ENCODE measurements around the gene SND1.

Gene SND1

GRCh38 chr7:128017862-128018845 is 366.2 kb downstream of the SND1 start:
- no peak for DNase-seq (ENCODE audit: low read depth in 2 of 2)

DNA sequence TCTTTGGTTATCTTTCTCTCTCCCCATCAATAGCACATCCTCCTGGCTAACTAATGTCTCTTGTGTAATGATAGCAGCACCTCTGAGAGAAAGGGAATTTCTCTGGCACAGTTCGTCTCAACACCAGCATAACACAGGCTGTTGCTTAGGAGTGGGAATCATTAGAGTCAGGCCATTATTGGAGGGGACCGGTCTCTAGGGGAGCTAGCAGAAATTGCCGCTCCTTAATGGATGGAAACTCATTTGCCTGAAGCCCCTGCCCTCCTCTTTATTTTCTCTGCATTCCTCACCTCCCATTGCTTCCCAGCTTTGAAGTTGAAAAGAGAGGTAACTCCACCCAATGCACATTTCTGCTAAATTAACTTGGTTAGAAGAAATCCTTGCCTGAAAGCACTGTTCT is 367.3 kb downstream of the SND1 start:
- DNase-seq (ENCODE audit: low read depth in 2 of 2): no peak

DNA sequence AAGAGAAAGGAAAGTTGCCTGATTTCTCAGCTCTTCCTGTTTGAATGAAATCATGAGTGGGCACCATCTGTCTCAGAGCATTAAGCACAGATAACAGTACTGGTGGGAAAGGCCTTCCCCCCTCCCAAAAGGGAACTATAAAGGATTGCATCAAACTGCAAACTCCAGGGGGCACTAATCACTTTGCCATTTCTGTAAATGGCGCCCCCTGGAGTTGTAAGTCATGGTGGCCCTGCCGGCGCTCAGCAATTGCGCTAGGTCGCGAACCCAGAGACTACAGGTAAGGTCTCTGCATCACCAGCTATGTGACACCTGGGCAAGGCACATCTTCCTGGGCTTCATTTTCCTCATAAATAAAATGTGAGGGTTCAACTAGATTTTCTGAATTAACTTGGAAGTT is 368.2 kb downstream of the SND1 start:
- DNase-seq (ENCODE audit: low read depth in 2 of 2): no peak

- no peak for DNase-seq (ENCODE audit: low read depth in 2 of 2)
Observed at GRCh38 chr7:128021366-128021765, 369.4 kb downstream of the SND1 start.

GRCh38 chr7:128022631-128023532 is 370.9 kb downstream of the SND1 start:
- DNase-seq (ENCODE audit: low read depth in 2 of 2): no peak

DNA sequence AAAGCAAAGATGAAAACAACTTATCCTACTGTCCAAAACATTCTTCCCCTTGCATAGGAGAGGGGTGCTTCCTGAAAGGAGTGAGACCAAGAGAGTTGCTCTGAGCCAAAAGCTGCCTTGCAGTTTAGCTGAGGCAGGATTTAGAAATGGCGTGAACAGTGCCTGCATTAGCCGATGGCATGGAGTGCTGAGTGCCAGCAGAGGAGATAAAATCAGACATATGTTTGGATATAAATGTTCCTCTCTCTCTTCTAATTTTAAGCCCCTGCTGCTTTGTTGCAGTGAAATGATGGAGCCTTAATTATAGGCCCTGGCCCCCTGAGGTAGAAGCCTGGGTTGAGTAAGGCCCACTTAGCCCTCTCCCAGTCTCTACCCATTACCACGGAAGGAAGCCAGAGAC is 372.2 kb downstream of the SND1 start:
- DNase-seq (ENCODE audit: low read depth in 2 of 2): no peak

DNA sequence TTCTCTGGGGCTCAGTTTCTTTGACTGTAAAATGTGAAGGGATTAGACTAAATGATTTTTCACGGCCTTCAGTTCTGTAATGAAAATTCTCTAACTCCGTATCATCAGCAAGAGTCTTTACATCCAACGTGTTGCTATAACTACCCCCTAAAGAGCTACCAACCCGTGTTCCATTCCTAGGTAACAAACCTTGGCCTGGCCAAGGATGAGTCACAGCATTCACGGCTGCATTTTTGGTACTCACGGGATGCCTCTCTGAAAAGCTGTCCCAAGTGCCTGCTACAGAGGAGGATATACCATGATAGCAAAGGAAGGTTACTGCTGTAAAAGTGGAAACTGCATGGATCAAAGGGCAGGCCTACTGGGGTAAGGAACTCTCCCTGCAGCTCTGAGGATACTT is 373.4 kb downstream of the SND1 start:
- DNase-seq (ENCODE audit: low read depth in 2 of 2): no peak

GRCh38 chr7:128025819-128026218 is 373.8 kb downstream of the SND1 start:
- no peak for DNase-seq (ENCODE audit: low read depth in 2 of 2)

- DNase-seq (ENCODE audit: low read depth in 2 of 2): no peak
Observed at GRCh38 chr7:128026551-128026950, 374.6 kb downstream of the SND1 start.

DNA sequence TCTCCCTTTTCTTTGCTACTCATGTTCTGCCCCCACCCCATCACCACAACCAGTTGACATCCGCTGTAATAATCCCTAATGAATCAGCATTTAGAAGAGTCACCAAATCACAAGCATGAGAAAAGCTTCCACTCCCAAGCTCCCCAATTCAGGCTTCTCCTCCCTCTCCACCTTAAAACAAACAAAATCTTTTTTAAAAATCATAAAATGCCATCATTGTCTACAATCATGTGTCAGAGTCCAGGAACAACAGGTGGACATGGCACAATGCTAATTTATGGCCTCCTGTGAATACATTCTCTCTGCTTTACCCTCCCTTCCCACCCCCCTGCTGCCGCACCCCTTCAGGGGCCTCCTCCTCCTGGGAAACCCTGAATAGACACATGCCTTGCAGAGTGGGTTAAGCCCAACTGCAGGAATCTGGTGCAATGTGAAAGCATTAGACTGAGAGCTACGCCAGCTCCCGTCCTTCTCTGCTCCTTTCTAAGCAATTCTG is 375.5 kb downstream of the SND1 start:
- no peak for DNase-seq (ENCODE audit: low read depth in 2 of 2)

GRCh38 chr7:128029405-128029995 is 377.5 kb downstream of the SND1 start:
- DNase-seq (ENCODE audit: low read depth in 2 of 2): no peak

DNA sequence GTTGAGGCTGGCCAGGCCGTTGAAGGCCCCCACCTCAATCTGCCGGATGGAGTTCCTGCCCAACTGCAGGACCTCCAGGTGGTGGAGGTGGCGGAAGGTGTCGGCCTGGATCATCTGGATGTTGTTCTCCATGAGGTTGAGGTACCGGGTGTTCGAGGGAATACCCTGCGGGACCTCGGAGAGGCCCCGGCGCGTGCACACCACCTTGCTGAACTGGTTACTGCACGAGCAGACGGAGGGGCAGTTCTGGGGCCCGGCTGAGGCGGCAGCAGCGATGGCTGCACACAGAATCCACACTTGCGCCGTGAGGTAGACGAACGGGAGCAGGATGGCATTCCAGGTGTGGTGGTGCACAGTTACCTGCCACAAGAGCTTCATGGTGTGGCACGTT is 378.3 kb downstream of the SND1 start:
- no peak for DNase-seq (ENCODE audit: low read depth in 2 of 2)

GRCh38 chr7:128030654-128031611 is 378.9 kb downstream of the SND1 start, which contains the start of gene LRRC4:
Gene LRRC4, minus strand, starts transcription at chr7:128031437. Its CDS starts 797 bp downstream, at chr7:128030640.
- no peak for DNase-seq (ENCODE audit: low read depth in 2 of 2)

- peak; percentile 4 to 7 for DNase-seq (ENCODE audit: low read depth in 2 of 2)
Observed at GRCh38 chr7:128031901-128032604, 380.1 kb downstream of the SND1 start.

DNA sequence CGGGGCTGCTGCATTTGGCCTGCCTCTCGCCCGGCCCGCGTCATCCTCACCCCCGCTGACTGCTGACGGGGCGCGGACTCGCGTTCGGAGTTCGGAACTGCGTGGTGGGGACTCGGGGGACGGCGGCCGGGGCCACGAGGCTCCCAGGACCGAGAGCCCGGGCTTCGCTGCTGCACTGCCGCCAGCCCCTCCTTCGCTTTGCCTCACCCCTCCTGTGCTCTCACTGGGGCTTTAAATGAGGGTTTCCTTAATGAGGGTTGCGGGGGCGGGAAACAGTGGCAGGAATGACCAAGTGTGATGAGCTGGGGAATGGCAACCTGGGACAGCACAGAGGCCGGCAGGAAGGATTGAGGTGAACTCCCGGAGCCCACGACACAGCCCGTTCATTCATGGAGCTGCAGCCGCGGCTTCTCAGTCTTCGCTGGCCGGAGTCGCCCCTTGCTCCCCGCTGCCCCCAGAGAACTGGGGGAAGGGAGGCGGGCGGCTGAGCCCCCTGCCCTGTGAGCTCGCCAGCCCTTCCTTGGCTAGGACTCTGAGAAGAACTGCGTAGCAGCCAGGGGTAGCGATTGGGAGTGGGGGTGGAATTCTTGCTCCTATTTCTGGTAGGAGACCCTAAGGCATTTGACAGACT is 380.7 kb downstream of the SND1 start:
- DNase-seq (ENCODE audit: low read depth in 2 of 2): no peak

DNA sequence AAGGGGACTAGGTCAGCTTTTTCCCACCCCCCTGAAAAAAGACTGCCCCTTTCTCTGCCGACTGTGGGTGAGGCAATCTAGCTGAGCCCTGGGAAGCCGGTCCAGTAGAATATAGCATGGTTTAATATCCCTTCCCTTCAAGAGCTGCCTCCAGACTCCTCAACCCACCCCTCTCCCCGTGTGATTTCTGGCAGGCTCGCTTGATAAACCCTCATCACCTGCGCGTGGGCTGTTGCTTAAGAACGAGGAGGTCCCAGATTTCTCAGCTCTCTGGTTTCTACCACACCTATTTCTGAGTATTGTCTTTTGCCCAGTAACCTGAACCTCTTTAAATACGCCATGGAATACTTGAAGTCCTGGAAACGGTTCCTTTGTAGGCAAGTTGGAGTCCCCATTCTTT is 381.3 kb downstream of the SND1 start:
- no peak for DNase-seq (ENCODE audit: low read depth in 2 of 2)

- DNase-seq (ENCODE audit: low read depth in 2 of 2): no peak
Observed at GRCh38 chr7:128034825-128035224, 382.8 kb downstream of the SND1 start.

- no peak for DNase-seq (ENCODE audit: low read depth in 2 of 2)
Observed at GRCh38 chr7:128035712-128036111, 383.7 kb downstream of the SND1 start.

DNA sequence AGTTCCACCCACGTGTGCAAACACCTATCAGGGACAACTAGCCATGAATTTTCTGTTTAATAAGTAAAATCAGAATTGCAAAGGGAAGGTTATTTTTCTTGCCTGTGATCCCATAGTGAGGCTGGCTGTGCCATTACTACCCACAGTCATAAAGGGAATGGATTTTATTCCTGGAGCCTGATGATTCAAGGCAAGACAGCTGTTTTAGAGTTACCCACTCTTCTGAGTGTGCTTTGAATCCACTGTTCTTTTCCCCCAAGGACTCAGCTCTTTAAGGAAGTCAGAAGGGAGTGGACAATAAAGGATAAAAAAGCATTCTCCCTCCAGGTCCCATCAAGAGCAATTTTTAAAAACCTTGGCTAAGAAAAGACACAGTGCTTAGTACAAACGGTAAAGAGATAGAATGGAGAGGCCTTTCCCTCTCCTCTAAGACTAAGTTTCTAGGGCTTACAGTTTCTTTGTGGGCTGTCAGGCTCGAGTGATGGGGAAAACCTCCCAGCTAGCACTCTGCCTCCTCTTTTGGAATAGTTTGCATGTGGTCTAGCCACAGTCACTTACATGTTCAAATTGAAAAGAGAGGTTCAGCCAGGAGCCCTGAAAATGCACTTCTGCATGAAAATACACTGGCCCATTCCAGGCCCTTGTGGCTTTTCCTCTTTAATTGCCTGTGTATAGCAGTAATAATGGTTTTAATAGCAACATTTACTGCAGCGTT is 384.4 kb downstream of the SND1 start:
- DNase-seq (ENCODE audit: low read depth in 2 of 2): no peak
